Kidney glomerular epithelial cell (primary cell): Measurements from ENCODE around the gene PPP1CC.
"Not testable (repeated sequence)": the region's sequence is repeated elsewhere in the genome, so short reads cannot be mapped to it uniquely, and the experiment has no call there.

Source experiments
- DNase-seq: peaks from one replicate; lab custom pipeline; 2025; lab: John Stamatoyannopoulos, UW

Gene PPP1CC

GRCh38 chr12:110742718-110743570, at the start of gene PPP1CC:
Gene PPP1CC (minus strand): TSS chr12:110742891. CDS start chr12:110742707, 184 bp downstream.
- DNase-seq, result peak; percentile 81

- DNase-seq, result no peak
Observed at GRCh38 chr12:110791589-110791988, 48.9 kb upstream of the PPP1CC start.

GRCh38 chr12:110790301-110790700, 47.6 kb upstream of the PPP1CC start:
- no peak for DNase-seq

GRCh38 chr12:110786012-110786411, 43.3 kb upstream of the PPP1CC start:
- no peak for DNase-seq

- no peak for DNase-seq
Observed at GRCh38 chr12:110785240-110785639, 42.5 kb upstream of the PPP1CC start.

- DNase-seq, result no peak
Observed at GRCh38 chr12:110782922-110783321, 40.2 kb upstream of the PPP1CC start.

- DNase-seq, result no peak
Observed at GRCh38 chr12:110782094-110782493, 39.4 kb upstream of the PPP1CC start.

GRCh38 chr12:110780448-110780847, 37.8 kb upstream of the PPP1CC start:
- DNase-seq, result no peak

GRCh38 chr12:110778833-110779577, 36.3 kb upstream of the PPP1CC start:
- no peak for DNase-seq

- DNase-seq, result peak; percentile 52
Observed at GRCh38 chr12:110776410-110776809, 33.7 kb upstream of the PPP1CC start.

GRCh38 chr12:110775997-110776396, 33.3 kb upstream of the PPP1CC start:
- no peak for DNase-seq

- no peak for DNase-seq
Observed at GRCh38 chr12:110774824-110775223, 32.1 kb upstream of the PPP1CC start.

GRCh38 chr12:110768960-110769359, 26.3 kb upstream of the PPP1CC start:
- DNase-seq, result no peak

GRCh38 chr12:110767863-110768262, 25.2 kb upstream of the PPP1CC start:
- no peak for DNase-seq

- DNase-seq, result no peak
Observed at GRCh38 chr12:110766311-110767154, 23.8 kb upstream of the PPP1CC start.

- not testable (repeated sequence) for DNase-seq
Observed at GRCh38 chr12:110765572-110765971, 22.9 kb upstream of the PPP1CC start.

GRCh38 chr12:110765111-110765510, 22.4 kb upstream of the PPP1CC start:
- DNase-seq, result no peak

GRCh38 chr12:110763583-110763982, 20.9 kb upstream of the PPP1CC start:
- DNase-seq, result no peak

- no peak for DNase-seq
Observed at GRCh38 chr12:110762891-110763290, 20.2 kb upstream of the PPP1CC start.

GRCh38 chr12:110760204-110760609, 17.5 kb upstream of the PPP1CC start:
- DNase-seq, result no peak

GRCh38 chr12:110758922-110759321, 16.2 kb upstream of the PPP1CC start:
- no peak for DNase-seq

GRCh38 chr12:110756611-110757010, 13.9 kb upstream of the PPP1CC start:
- DNase-seq, result no peak
